ENCODE results near the gene BBLN.

BBLN gene

DNA sequence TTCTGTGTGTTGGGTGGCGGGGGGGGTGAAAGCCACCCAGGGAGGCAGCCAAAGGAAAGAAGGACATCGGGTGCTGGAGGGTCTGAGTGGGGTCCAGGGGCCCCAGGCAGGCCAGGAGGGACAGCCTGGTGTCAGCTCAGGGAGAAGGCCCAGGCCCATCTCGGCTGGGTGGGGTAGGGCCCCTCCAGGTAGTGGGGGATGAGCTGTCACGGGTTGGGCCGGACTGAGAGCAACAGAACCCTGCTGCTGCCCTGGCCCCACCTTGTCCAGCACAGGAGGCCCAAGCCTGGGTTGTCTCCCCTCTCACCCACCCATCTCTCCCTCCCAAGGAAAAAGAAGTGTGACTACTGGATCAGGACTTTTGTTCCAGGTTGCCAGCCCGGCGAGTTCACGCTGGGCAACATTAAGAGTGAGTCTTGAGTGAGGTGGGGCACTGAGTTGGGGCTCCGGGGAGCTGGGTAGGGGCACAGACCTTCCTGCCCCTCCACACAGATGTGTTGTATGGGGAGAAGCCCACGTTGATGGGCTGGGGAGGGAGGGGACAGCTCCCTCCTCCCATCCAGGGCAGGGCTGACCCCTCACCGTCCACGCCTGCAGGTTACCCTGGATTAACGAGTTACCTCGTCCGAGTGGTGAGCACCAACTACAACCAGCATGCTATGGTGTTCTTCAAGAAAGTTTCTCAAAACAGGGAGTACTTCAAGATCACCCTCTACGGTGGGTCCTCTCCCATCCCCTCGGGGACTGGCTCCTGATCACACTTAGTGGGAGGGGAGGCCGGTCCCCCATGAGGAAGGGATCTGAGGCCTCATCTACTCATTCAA lies 8.5 kb upstream of the BBLN start:
- no peaks in the 10 kb centered on the region for H3K9me2 ChIP-seq (replicated peaks; ENCODE audit: insufficient read depth, low read length)
- H3K27ac ChIP-seq (ENCODE audit: low read length): no peak overlapping the region
- no peak overlapping the region for H2AFZ ChIP-seq (ENCODE audit: low read length)
- DNase-seq: no peak
- H3K4me2 ChIP-seq (ENCODE audit: low read depth, low read length): no peak overlapping the region
- H3K36me3 ChIP-seq (replicated peaks; ENCODE audit: insufficient read depth, low read length): no peaks in the 10 kb centered on the region
- TF ChIP-seq EZH2phosphoT487 (IDR thresholded peaks at IDR 0.05; ENCODE audit: low read length): no peak
- TF ChIP-seq, protein P1, sequence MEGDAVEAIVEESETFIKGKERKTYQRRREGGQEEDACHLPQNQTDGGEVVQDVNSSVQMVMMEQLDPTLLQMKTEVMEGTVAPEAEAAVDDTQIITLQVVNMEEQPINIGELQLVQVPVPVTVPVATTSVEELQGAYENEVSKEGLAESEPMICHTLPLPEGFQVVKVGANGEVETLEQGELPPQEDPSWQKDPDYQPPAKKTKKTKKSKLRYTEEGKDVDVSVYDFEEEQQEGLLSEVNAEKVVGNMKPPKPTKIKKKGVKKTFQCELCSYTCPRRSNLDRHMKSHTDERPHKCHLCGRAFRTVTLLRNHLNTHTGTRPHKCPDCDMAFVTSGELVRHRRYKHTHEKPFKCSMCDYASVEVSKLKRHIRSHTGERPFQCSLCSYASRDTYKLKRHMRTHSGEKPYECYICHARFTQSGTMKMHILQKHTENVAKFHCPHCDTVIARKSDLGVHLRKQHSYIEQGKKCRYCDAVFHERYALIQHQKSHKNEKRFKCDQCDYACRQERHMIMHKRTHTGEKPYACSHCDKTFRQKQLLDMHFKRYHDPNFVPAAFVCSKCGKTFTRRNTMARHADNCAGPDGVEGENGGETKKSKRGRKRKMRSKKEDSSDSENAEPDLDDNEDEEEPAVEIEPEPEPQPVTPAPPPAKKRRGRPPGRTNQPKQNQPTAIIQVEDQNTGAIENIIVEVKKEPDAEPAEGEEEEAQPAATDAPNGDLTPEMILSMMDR (IDR thresholded peaks at IDR 0.05; ENCODE audit: low read length): no peak
- TF ChIP-seq EZH2 (optimal IDR thresholded peaks at IDR 0.05; ENCODE audit: low read depth, low read length): no peak
- peaks cover 5% of the 10 kb centered on the region; the same call in 1 of the 2 replicates for H3K27me3 ChIP-seq (replicated peaks; ENCODE audit: insufficient read depth, low read length)
- no peaks in the 10 kb centered on the region for H3F3A ChIP-seq (ENCODE audit: insufficient read depth, low read length)
- no peak overlapping the region for H3K9ac ChIP-seq (ENCODE audit: low read length)
- no peaks in the 10 kb centered on the region for H3K9me3 ChIP-seq (replicated peaks; ENCODE audit: insufficient read depth, low read length)
- H3K79me2 ChIP-seq (ENCODE audit: low read length): no peaks in the 10 kb centered on the region
- H3K4me3 ChIP-seq (ENCODE audit: low read length): no peak overlapping the region
- no peaks in the 10 kb centered on the region for H4K20me1 ChIP-seq (ENCODE audit: insufficient read depth, low read length)
- no peaks in the 10 kb centered on the region for H3K4me1 ChIP-seq (ENCODE audit: low read length)

DNA sequence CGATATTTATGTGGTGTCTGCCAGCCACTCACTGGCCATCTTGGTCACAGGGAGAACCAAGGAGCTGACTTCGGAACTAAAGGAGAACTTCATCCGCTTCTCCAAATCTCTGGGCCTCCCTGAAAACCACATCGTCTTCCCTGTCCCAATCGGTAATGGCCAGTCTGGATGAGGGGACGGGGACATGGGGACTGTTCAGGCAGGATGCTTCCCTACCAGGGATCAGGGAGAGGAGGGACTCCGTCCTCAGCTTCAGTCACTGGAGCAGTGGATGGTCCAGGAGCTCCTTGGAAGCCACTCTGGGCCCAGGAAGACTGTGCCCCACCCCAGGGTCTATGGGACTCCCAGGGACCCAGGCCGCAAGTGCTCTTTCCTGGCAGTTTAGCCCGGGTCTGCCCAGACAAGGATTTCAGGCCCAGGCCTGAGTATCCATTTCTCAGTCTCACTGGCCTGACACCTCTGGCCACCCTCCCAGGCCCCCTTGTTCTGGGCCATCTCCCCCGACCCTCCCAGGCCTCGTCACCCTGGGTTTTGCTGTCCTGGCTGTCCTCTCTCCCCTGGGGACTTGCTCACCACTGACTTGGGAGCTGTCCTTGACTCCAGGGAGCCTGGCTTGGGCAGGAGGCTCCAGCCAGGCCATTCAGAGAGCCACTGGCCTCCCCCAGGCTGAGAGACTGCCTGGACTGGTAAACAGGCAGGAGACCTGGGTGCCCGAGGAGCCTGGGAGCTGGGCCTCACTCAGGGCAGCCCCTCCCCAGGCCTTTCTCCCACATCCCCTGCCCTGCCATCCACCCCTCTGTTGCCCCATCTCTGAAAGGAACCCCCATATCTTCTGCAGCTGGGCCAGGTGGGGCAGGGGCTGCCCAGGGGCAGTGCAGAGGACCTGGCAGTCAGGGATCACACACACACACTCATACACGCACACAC lies 7.7 kb upstream of the BBLN start:
- Histone ChIP-seq H3K36me3 (replicated peaks; ENCODE audit: insufficient read depth, low read length) (no peaks in the 10 kb centered on the region), H3K4me1 (ENCODE audit: low read length) (no peaks in the 10 kb centered on the region), H2AFZ (ENCODE audit: low read length) (no peak overlapping the region)

DNA sequence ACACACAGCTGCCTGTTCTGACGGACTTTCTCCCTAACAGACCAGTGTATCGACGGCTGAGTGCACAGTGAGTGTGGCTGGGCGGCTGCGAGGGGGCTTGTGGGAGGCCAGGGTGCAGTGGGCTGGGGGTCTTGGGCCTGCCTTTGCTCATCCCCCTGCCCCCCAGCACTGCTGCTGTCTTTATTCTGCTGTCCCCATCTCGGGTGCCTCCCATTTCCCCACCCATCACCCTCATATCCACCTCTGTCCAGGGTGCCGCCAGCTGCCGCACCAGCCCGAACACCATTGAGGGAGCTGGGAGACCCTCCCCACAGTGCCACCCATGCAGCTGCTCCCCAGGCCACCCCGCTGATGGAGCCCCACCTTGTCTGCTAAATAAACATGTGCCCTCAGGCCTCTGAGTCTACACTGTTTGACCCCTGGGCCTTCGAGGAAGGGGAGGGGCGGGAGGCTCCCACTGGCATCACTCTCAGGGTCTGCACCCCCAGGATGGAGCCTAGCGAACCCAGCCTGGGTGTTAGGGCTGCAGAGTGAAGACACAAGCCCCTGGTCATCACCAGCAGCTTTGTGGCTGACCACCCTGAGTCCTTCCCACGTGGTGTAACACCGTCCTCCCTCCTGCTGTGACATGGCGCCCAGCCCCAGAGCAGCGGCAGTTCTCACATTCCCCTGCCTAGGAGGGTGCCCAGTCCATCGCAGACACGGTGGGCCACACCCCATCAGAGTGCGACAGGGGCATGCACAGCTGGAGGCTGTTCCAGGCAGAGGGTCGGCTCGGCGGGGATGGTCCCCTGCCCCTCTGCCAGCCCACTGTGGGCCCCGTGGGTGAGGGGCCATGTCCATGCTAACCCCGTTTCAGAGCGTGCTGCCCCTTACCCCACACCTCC lies 6.8 kb upstream of the BBLN start:
- Histone ChIP-seq H3K36me3 (replicated peaks; ENCODE audit: insufficient read depth, low read length) (no peaks in the 10 kb centered on the region), H3K4me2 (ENCODE audit: low read depth, low read length) (no peak overlapping the region), H3K9me3 (replicated peaks; ENCODE audit: insufficient read depth, low read length) (no peaks in the 10 kb centered on the region), H3K4me3 (ENCODE audit: low read length) (no peak overlapping the region), H3F3A (ENCODE audit: insufficient read depth, low read length) (no peaks in the 10 kb centered on the region), H3K9ac (ENCODE audit: low read length) (no peak overlapping the region), H3K4me1 (ENCODE audit: low read length) (no peaks in the 10 kb centered on the region), H4K20me1 (ENCODE audit: insufficient read depth, low read length) (no peaks in the 10 kb centered on the region), H3K9me2 (replicated peaks; ENCODE audit: insufficient read depth, low read length) (no peaks in the 10 kb centered on the region), H3K27ac (ENCODE audit: low read length) (no peak overlapping the region), H3K79me2 (ENCODE audit: low read length) (no peaks in the 10 kb centered on the region), H3K27me3 (replicated peaks; ENCODE audit: insufficient read depth, low read length) (no peaks in the 10 kb centered on the region), H2AFZ (ENCODE audit: low read length) (no peak overlapping the region)
- no peak for DNase-seq
- TF ChIP-seq EZH2 (optimal IDR thresholded peaks at IDR 0.05; ENCODE audit: low read depth, low read length): no peak
- TF ChIP-seq, protein P1 (IDR thresholded peaks at IDR 0.05; ENCODE audit: low read length): no peak
- no peak for TF ChIP-seq EZH2phosphoT487 (IDR thresholded peaks at IDR 0.05; ENCODE audit: low read length)

More for the DNA sequence above, 7.7 kb upstream of the BBLN start:
- Histone ChIP-seq H3K9ac (ENCODE audit: low read length) (no peak overlapping the region), H3K9me2 (replicated peaks; ENCODE audit: insufficient read depth, low read length) (no peaks in the 10 kb centered on the region), H3K4me3 (ENCODE audit: low read length) (no peak overlapping the region), H4K20me1 (ENCODE audit: insufficient read depth, low read length) (no peaks in the 10 kb centered on the region), H3K27ac (ENCODE audit: low read length) (no peak overlapping the region), H3F3A (ENCODE audit: insufficient read depth, low read length) (no peaks in the 10 kb centered on the region), H3K4me2 (ENCODE audit: low read depth, low read length) (no peak overlapping the region), H3K27me3 (replicated peaks; ENCODE audit: insufficient read depth, low read length) (no peaks in the 10 kb centered on the region), H3K79me2 (ENCODE audit: low read length) (no peaks in the 10 kb centered on the region), H3K9me3 (replicated peaks; ENCODE audit: insufficient read depth, low read length) (no peaks in the 10 kb centered on the region)
- DNase-seq: no peak
- TF ChIP-seq, protein P1 (IDR thresholded peaks at IDR 0.05; ENCODE audit: low read length): no peak
- TF ChIP-seq EZH2phosphoT487 (IDR thresholded peaks at IDR 0.05; ENCODE audit: low read length) (no peak), EZH2 (optimal IDR thresholded peaks at IDR 0.05; ENCODE audit: low read depth, low read length) (no peak)

Data from MM.1S (cell line).